IMR-90 (cell line): ENCODE data around the gene RER1.

Experiments
- BHLHE40 ChIP-seq: fragments of 150-350 bp; IDR thresholded peaks from 2 replicates; pipeline ENCODE4 v1.6.1; 2016; ENCODE audit warnings: mild to moderate bottlenecking, low read depth, low read length
- CTCF ChIP-seq: conservative IDR thresholded peaks from 2 replicates; pipeline ENCODE4 v1.5.1; 2012; ENCODE audit warnings: mild to moderate bottlenecking, low read depth, low read length, improper control_type of control experiment
- ELK1 ChIP-seq: fragments of 150-350 bp; IDR thresholded peaks from 2 replicates; pipeline ENCODE4 v1.6.1; 2016; ENCODE audit warnings: low read depth, mild to moderate bottlenecking, low read length, moderate library complexity, borderline replicate concordance
- MXI1 ChIP-seq: IDR thresholded peaks from 2 replicates; pipeline ENCODE4 v1.6.1; 2012; ENCODE audit warnings: low read depth, mild to moderate bottlenecking, low read length, moderate library complexity, borderline replicate concordance
- NFE2L2 ChIP-seq: fragments of 150-350 bp; IDR thresholded peaks from 2 replicates; pipeline ENCODE4 v1.6.1; 2016; ENCODE audit warnings: low read depth, mild to moderate bottlenecking, low read length
- POLR2A ChIP-seq: IDR thresholded peaks from 2 replicates; pipeline ENCODE4 v1.6.1; 2012; ENCODE audit warnings: mild to moderate bottlenecking, low read depth, low read length
- RAD21 ChIP-seq: IDR thresholded peaks from 2 replicates; pipeline ENCODE4 v1.6.1; 2012; ENCODE audit warnings: low read length, improper control_type of control experiment
- RCOR1 ChIP-seq: IDR thresholded peaks from 2 replicates; pipeline ENCODE4 v1.6.1; 2012; ENCODE audit warnings: mild to moderate bottlenecking, low read length, improper control_type of control experiment; ENCODE audit not compliant: insufficient replicate concordance
- RFX5 ChIP-seq: IDR thresholded peaks from 2 replicates; pipeline ENCODE4 v1.8.0; 2012; ENCODE audit warnings: low read depth, mild to moderate bottlenecking, low read length, moderate library complexity
- USF2 ChIP-seq: fragments of 150-350 bp; IDR thresholded peaks from 2 replicates; pipeline ENCODE4 v1.6.1; 2017; ENCODE audit warnings: mild to moderate bottlenecking, antibody characterized with exemption, low read length, low read depth

- TF ChIP-seq RFX5 (no peak), POLR2A (no peak), RCOR1 (no peak), MXI1 (no peak), CTCF (no peak), RAD21 (no peak), BHLHE40 (no peak), USF2 (no peak), ELK1 (no peak), NFE2L2 (no peak)
Measured at GRCh38 chr1:2417083-2417832, 25.6 kb downstream of the RER1 start.
